Epithelial cell of prostate (primary cell): ENCODE data around the gene GALNT7.

ENCODE experiments used
- DNase-seq: peaks from one replicate; pipeline ENCODE4 v3.0.0-alpha.2; 2011; ENCODE audit warnings: low read depth, low spot score
- H3K27ac ChIP-seq: fragments of 450-650 bp; 2 replicates; pipeline ENCODE4 v1.5.1; 2017; ENCODE audit warnings: mild to moderate bottlenecking

The GALNT7 gene

GRCh38 chr4:173371292-173372192 is 202.9 kb downstream of the GALNT7 start:
- no peak for DNase-seq
- peak overlapping the region; percentile 79 for H3K27ac ChIP-seq
